Renal cortex interstitium (tissue), 11 donors: ENCODE results near the gene CREBZF. TPM values are rescaled to one million over a fixed set of nuclear protein-coding genes. Genes with fewer than 3 reads are reported as not detected.
"Not testable (repeated sequence)": the region's sequence is repeated elsewhere in the genome, so short reads cannot be mapped to it uniquely, and the experiment has no call there.

Experiments
- DNase-seq, 11 donors: peaks; one replicate each; pipeline ENCODE4 v3.0.0-alpha.2; 2013; ENCODE audit warnings: low read depth in 9 of 11, low spot score in 4 of 11; ENCODE audit errors: extremely low read depth in 1 of 11
- polyA plus RNA-seq, 3 donors: library from polyadenylated mRNA; unstranded; fragments of 120-200 nt; gene quantifications; one replicate each; pipeline ENCODE4 v1.2.1, GENCODE V29; 2013; ENCODE audit not compliant: insufficient read length in 3 of 3

Gene CREBZF
- polyA plus RNA-seq, 3 donors, result 96.3 to 131 (median 120) TPM

DNA sequence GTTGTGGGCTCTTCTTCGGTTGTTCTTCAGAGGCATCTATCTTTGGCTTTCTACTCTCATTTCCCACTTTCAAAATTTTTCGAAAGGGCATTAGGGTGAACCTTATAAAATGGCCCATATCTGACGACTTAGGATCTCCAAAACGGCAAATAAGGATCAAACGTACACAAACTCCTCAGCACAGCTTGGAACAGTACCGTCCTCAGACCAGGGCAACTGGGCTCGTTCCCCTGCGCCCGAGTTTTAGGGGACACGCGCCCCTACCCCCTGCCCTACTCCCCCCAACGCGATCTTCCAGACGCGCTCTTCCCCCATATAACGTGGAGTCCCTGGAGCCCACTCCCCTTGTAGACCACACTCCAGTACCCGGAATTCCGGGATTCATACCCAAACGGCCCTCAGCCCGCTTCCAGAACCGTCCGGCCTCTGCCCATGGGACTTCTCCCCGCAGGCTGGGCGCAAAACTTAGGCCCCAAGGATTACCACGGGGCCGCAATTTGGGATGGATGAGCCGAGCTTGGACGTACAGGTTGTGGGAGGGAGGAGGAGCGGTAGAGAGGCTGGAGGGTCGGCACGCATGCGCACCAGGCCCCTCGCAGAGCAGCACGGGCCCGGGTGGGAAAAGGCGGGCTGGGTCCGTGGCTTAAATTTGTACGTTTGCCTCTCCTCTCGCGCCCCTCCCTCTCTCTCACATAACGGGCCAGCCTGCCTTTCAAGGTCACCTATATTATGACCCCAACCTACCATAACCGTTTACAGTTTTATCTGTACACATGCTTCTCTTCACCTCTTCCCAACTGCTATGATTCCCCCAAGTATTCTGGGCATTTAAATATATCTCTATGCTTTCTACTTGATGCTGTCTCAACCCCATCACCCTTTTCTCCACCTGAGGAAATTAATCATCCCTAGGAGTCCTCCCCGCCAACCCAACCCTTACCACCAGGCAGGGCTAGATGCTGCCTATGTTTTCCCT, 17.7 kb upstream of the CREBZF start:
- DNase-seq, result peak in 8 of 11 donors; percentile 58 to 75 (median 68)

DNA sequence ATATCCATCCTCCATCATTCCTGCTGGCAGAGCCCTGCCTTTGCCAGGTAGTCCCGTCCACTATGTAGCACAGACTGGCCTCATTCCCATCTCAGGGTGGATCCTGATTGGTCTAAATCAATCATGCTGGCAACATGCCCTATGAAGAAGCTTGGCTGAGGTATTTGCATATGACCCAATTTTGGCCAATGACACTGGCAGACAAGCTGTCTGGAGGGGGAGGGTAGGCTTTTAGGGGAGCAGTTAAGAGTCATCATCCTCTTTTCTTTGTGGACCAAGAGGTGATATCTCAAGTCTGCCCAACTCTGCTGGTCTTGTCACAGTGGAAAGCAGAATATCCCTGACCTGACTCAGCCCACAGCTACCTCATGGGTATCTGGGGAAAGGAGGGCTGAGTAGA, 16.0 kb upstream of the CREBZF start:
- no peak for DNase-seq

DNA sequence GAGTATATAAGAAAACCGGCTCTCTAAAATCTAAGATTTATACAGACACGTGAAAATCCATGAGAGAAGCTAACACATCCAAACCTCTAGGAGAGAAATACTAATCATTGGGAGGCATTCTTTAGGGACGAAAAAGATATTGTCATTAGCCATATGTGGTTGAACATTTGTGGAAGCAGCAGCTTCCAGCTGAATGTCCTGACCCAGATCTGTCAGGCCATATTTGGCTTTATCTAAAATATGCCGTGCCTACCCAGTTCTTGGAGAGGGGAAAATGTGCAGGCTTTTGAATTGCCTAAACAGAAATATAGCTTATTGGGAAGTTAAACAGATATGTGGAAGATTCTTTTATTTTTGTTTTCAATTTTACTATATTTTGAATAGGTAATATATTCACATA, 14.6 kb upstream of the CREBZF start:
- DNase-seq, result no peak

DNA sequence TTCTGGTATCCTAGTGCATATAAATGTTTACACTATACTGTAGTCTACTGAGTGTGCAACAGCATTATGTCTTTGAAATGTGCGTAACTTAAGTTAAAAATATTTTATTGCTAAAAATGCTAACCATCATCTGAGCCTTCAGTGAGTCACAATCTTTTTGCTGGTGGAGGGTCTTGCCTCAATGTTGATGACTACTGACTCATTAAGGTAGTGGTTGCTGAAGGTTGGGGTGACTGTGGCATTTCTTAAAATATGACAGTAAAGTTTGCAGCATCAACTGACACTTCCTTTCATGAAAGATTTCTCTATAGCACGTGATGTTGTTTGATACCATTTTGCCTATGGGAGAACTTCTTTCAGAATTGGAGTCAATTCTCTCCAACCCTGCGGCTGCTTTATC, 8.5 kb upstream of the CREBZF start:
- DNase-seq, result no peak

DNA sequence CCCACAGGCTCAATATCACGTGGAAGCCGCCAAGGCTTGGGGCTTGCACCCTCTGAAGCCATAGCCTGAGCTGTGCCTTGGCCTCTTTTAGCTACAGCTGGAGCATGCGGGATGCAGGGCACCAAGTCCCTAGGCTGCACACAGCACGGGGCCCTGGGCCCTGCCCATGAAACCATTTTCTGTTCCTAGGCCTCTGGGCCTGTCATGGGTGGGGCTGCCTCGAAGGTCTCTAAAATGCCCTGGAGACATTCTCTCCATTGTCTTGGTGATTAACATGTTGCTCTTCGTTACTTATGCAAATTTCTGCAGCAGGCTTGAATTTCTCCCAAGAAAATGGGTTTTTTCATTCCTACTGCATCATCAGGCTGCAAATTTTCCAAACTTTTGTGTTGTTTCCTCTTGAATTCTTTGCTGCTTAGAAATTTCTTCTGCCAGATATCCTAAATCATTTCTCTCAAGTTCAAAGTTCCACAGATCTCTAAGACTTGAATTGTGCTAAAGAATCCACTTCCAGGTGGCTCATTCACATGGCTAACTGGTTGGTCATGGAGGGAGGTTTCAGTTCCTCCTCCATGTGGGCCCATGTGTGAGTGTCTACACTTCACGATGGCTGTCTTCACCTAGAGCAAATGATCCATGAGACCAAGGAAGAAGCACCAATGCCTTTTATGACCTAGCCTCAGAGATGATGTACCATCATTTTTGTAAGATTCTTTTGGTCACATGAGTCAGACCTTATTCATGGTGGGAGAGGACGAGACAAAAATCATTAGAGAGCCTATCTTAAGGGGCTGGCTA, 7.4 kb upstream of the CREBZF start:
- no peak for DNase-seq

DNA sequence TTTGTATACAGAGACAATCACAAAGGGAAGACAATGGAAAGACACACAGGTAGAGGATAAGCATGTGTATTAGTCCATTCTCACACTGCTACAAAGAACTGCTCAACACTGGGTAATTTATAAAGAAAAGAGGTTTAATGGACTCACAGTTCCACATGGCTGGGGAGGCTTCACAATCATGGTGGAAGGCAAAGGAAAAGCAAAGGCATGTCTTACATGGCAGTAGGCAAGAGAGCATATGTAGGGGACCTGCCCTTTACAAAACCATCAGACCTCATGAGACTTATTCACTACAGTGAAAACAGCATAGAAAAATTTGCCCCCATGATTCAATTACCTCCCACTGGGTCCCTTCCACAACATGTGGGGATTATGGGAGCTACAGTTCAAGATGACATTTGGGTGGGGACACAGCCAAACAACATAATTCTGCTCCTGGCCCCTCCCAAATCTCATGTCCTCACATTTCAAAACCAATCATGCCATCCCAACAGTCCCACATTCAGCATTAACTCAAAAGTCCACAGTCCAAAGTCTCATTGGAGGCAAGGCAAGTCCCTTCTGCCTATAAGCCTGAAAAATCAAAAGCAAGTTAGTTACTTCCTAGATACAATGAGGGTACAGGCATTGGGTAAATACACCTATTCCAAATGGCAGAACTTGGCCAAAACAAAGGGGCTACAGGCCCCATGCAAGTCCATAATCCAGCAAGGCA, 6.2 kb upstream of the CREBZF start:
- DNase-seq, result not testable (repeated sequence)

DNA sequence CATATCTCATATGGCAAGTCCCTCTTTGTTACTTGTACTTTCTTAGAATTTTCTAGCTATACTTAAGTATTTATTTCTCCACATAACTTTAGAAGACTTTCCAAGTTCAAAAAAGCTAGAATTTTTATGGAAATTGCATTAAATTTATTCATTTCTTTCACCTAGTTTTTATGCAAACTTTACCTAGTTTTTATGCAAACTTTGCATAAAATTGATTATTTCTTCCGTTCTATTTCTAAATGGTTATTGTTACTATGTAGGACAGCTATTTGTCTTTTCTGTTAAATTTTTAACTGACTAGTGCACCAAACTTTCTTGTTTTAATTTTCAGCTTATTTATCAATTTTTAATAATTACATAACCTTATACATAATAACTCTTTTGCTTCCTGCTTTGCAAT, 3.2 kb upstream of the CREBZF start:
- DNase-seq, result no peak

DNA sequence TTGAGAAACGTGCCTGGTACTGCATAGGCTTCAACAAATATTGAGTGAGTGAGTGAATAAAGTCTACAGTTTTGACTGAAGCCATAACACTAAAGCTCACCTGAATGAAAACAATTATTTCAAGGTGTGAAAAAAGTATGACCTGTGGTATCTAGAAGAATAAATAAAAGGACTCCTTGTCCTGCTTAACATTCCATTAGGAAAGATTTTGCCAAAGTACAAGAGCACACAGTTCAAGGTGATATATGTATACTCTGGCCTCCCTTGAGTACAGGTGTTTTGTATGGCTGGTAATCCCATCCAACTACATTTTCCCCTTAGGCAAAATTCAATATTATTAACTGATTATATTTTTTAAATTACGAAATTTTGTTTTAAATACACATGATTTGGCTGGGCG, 1.8 kb upstream of the CREBZF start:
- DNase-seq, result no peak

DNA sequence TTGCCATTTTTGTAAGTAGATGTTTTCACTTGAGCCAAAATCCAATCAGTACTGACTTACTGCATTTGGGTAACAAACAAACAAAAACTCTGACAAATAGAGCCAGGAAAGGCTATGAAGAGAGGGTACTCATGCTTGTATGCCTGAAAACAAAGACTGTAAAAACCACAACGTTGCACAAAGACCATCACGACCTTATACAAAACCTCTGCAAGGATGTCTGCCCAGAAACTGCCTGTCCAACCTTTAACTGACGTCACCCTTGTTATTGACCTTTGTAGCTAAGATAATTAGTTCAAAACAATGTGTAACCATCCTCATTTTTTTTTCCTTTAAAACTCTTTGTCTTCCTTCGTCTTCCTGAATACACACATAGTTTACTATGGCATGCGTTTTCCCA, 804 bp upstream of the CREBZF start:
- DNase-seq, result no peak

DNA sequence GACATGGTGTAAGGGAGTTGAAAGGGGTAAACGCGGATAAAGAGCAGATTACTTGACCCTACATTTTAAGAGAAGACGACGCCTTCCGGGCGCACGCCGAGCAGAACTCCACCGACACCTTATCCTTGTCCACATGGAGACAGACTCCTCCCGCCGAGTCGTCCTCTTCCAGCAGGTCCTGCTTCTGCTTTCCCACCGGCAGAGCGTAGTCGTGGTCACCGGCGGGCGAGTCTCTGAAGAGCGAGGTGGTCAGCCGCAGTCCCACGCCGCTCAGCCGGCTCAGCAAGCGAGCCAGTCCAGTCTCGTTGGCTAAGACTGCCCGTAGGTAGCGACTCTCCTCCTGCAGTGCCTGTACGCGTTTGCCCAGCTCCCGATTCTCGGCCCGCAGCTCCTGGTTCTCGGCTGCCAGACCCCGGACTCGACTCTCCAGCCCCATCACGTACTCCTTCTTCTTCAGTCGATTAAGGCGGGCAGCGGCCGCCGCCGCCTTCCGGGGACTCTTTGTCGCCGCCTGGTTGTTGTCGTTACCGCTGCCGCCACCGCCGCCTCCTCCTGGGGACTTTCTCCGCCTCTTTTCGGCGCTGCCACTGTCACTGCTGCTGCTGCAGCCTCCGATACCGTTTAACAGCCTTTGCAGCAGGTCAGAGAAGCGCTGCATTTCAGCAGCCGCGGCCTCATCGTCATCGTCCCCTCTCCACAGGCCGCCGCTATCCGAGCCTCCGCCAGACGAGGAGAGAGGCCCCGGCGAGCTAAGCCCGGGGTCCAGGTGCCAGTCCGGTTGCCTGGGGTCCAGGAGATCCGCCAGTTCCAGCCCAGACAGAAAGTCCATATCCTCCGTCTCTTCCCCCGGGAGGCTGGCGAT, 945 bp downstream of the CREBZF start:
- peak in 9 of 11 donors; percentile 68 to 77 (median 71) for DNase-seq

DNA sequence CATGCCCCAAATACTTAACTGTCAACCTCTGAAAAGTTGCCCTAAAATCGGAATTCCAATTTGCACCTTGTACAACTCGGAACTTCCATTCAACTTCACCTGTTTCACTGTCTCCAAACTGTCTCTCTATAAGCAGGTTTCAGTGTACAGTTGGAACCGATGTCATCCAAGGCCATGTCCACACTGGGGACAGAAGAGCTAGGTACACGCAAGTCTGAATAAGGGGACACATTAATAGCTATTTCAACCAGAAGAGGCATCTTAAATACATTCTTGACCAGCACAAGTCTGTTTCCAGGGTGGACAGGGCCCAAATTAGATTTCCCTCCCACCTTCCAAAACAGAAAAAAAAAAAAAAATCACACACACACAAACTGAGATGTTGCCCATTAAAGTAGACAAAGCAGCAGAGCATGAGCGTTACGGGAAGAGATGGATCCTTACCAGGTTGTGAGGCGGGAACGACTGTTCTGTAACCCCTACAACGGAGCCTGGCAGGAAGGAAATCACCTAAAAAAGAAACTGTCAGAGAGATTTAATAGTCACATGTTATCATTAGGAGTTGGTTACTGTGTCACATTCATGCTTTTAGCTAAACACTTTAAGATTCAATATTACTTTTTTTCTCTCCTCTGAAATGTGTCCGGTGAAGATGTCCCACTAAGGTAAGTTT, 1.7 kb downstream of the CREBZF start:
- DNase-seq, result no peak

DNA sequence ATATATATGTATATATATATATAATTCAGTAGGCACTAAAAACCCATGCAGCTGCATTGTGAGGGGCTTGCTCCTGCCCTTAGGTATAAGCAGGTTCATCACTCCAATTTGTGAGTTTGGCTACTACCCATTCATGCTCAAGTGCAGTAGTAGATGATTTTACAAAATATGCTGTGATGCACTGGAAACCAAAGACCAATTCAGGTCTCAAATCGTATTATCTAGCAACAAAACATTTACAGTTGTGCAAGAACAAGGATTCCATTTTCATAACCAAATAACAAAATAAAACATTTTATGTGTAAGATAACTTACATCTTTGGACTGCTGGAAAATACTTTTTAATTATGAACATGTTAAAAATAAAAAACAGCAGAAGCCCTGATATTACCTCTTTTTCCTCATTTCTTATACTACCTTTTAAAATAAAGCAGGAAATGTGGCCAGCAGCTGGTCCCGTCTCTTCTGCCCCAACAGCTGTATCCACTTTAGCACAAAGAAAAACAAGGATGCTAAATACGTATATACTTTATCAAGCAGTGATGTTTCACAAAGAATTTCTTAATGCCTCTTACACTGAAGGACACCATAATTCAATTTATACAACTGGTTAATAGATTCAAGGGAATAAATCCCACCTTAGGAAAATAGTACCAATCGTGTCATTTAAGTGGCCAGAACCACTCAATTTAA, 2.8 kb downstream of the CREBZF start:
- DNase-seq, result no peak

DNA sequence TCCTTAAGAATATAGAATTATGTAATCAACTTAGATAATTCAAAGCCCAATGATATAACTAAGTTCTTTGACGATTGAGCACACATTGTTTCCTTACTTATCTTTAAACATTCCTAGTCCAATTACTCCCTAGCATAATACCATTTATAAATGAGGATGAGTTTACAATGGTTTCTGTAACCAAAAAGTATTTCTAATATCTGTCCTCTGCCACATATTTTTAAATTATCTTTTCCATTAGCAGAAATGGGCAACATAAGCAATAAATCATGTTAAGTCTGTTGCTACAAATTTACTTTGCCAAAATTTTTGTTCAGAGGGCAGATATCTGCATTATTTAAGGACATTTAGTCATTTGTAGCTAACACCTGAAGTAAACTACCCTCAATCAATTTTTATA, 6.7 kb downstream of the CREBZF start:
- no peak for DNase-seq

DNA sequence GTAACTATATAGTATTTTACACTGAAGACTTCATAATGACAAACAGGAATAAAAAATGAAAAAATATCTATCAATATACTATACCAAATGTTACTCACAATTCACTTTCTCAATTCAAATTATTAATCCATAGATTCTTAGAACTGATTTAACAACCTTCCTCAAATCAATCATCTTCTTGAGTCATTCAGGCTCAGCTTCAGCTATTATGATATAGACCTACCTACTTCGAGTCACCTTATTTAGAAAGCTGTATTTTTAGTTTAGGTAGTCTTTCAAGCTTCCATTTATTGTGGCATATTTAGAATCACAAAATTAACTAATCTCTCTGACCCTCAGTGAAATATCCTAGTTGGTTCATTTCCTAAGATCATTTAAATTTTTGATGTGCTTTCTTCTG, 8.2 kb downstream of the CREBZF start:
- no peak for DNase-seq

DNA sequence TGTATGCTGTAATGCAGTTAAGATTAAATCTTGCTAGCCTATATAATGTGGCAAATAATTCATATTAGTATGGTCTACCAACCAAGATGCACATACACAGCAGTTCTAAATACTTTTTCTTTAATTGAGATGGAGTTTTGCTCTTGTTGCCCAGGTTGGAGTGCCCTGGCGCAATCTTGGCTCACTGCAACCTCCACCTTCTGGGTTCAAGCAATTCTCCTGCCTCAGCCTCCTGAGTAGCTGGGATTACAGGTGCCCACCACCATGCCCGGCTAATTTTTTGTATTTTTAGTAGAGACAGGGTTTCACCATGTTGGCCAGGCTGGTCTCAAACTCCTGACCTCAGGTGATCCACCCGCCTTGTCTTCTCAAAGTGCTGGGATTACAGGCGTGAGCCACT, 10.6 kb downstream of the CREBZF start:
- not testable (repeated sequence) for DNase-seq

DNA sequence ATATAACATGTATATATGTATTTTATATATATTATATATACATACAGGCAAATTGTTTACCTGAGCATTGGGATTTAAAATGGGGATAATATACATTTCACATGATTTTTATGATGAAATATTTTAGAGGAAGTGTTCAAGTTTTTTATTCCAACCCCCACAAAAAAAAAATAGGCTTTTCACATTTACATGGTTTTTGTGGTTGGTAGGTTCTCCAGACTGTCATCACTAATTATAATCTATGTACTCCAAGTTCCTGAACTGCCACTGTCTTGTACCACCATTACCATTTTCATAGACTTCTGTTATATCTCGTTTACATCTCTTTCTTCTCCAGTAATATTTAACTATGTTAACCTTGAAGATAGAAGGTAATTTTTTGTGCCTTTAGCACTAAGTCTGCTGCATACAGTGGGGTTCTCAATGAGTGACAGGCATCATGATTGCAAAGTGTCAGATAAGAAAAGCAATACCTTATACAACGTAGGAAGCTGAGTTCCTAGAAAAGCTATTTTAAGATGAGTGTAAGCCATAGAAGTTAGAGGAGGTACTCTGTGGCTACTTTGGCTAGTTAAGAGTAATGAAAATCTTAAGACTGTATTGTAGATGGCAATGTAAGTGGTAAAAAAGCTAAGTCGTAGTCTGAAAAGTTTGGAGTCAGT, 12.0 kb downstream of the CREBZF start:
- no peak for DNase-seq

DNA sequence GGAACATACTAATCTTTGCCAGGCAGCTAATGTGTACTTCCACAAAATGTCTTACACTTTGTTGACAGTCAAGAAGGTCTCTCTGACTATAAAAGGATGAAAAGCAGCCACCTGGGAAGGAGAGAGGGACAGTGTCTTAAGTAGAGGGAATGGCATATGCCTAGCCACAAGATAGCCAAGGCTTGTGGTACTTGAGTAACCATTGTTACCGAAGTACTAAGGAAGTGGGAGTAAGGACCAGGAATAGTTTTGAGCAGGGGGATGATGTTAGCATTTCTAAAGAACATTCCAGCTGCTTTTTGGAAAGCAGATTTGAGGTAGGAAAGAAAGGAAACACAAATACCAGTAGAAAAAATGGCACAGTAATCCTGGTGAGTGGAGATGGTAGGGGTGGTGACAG, 13.8 kb downstream of the CREBZF start:
- no peak for DNase-seq
